SK-N-SH (cell line): ENCODE results near the gene TMEM60. TPM values are rescaled to one million over a fixed set of nuclear protein-coding genes. Genes with fewer than 3 reads are reported as not detected.

Experiments
- CTCF ChIA-PET: fragments of 300-600, 350-600 bp; formaldehyde crosslinking; extraction: SDS; loops from one replicate; lab custom pipeline; 2021; lab: Yijun Ruan, JAX
- POLR2A ChIA-PET: fragments of 350-600 bp; sonication (Branson Sonifier 250); formaldehyde crosslinking; extraction: SDS; loops from one replicate; lab custom pipeline; 2020; ENCODE audit warnings: antibody characterized with exemption, inconsistent platforms; lab: Yijun Ruan, JAX
- DNase-seq: peaks from one replicate; pipeline ENCODE4 v3.0.0; 2012
- H2AFZ ChIP-seq: fragments of 200-600 bp; sonication (generic); 2 replicates; pipeline ENCODE4 v1.8.1; 2016; ENCODE audit warnings: antibody characterized with exemption, mild to moderate bottlenecking, low read depth
- H3F3A ChIP-seq: fragments of 200-600 bp; sonication (generic); replicated peaks from 2 replicates; pipeline ENCODE3; 2016; ENCODE audit warnings: antibody characterized with exemption, mild to moderate bottlenecking; ENCODE audit not compliant: insufficient read depth
- H3K27ac ChIP-seq, 2 experiments: fragments of 200-500 bp in 1 of 2; fragments of 200-600 bp in 1 of 2; sonication (Bioruptor generic) in 1 of 2; sonication (generic), shearing (Covaris generic) in 1 of 2; 2 replicates each; pipeline versions ENCODE4 v1.5.1 to v1.6.1; 2014 to 2016; ENCODE audit warnings: low read depth in 2 of 2, inconsistent platforms in 1 of 2, low read length in 1 of 2, mild to moderate bottlenecking in 1 of 2, mixed read lengths in 1 of 2
- H3K27me3 ChIP-seq: fragments of 200-600 bp; sonication (generic), shearing (Covaris generic); 2 replicates; pipeline ENCODE4 v1.6.1; 2016; ENCODE audit warnings: mixed run types; ENCODE audit not compliant: insufficient read depth
- H3K36me3 ChIP-seq, 2 experiments: fragments of 200-500 bp in 1 of 2; fragments of 200-600 bp in 1 of 2; sonication (Bioruptor generic) in 1 of 2; sonication (generic) in 1 of 2; replicated peaks in 1 of 2; 2 replicates each; pipeline versions ENCODE3 to v1.5.1; 2014 to 2016; ENCODE audit warnings: low read length in 1 of 2, mild to moderate bottlenecking in 1 of 2; ENCODE audit not compliant: insufficient read depth in 2 of 2, control insufficient read depth in 1 of 2
- H3K4me1 ChIP-seq, 2 experiments: fragments of 200-500 bp in 1 of 2; fragments of 200-600 bp in 1 of 2; sonication (Bioruptor generic) in 1 of 2; sonication (generic), shearing (Covaris generic) in 1 of 2; 2 replicates each; pipeline versions ENCODE4 v1.5.1 to v1.6.1; 2014 to 2016; ENCODE audit warnings: low read depth in 1 of 2, low read length in 1 of 2, mixed run types in 1 of 2; ENCODE audit not compliant: insufficient read depth in 2 of 2, control insufficient read depth in 1 of 2
- H3K4me2 ChIP-seq: fragments of 200-600 bp; sonication (generic), shearing (Covaris generic); 2 replicates; pipeline ENCODE4 v1.6.1; 2017; ENCODE audit warnings: mixed run types
- H3K4me3 ChIP-seq, 2 experiments: fragments of 200-500 bp in 1 of 2; fragments of 200-600 bp in 1 of 2; sonication (Bioruptor generic) in 1 of 2; sonication (generic), shearing (Covaris generic) in 1 of 2; 2 replicates each; pipeline versions ENCODE4 v1.5.1 to v1.8.1; 2014 to 2016; ENCODE audit warnings: low read depth in 2 of 2, inconsistent platforms in 1 of 2, low read length in 1 of 2, mild to moderate bottlenecking in 1 of 2, mixed read lengths in 1 of 2, moderate library complexity in 1 of 2
- H3K79me2 ChIP-seq: fragments of 200-600 bp; sonication (generic); 2 replicates; pipeline ENCODE4 v1.8.1; 2017; ENCODE audit warnings: mild to moderate bottlenecking; ENCODE audit not compliant: insufficient read depth
- H3K9ac ChIP-seq: fragments of 200-600 bp; sonication (generic); 2 replicates; pipeline ENCODE4 v1.6.1; 2017; ENCODE audit warnings: mixed run types
- H3K9me2 ChIP-seq: fragments of 200-600 bp; sonication (generic); 2 replicates; pipeline ENCODE4 v1.6.1; 2017; ENCODE audit warnings: mixed run types
- H3K9me3 ChIP-seq: fragments of 200-600 bp; sonication (generic); 2 replicates; pipeline ENCODE4 v1.6.1; 2017; ENCODE audit warnings: mixed run types, mild to moderate bottlenecking, moderate library complexity
- H4K20me1 ChIP-seq: fragments of 200-600 bp; sonication (generic); 2 replicates; pipeline ENCODE4 v1.6.1; 2017; ENCODE audit warnings: mild to moderate bottlenecking, mixed run types; ENCODE audit not compliant: insufficient read depth
- CHD2 ChIP-seq: fragments of 150-350 bp; IDR thresholded peaks from 2 replicates; pipeline ENCODE4 v1.6.1; 2018; ENCODE audit warnings: low read length; ENCODE audit not compliant: partially characterized antibody
- FOSL2 ChIP-seq: IDR thresholded peaks from 2 replicates; pipeline ENCODE4 v1.4.0; 2012; ENCODE audit warnings: low read depth, mild to moderate bottlenecking, moderate library complexity, borderline replicate concordance
- FOXJ3 ChIP-seq: sonication (generic); formaldehyde crosslinking; IDR thresholded peaks from 2 replicates; pipeline ENCODE4 v1.5.1; 2020; ENCODE audit warnings: mild to moderate bottlenecking, missing genetic modification reagents
- GABPA ChIP-seq: IDR thresholded peaks from 2 replicates; pipeline ENCODE4 v1.4.0; 2012; ENCODE audit warnings: low read depth, mild to moderate bottlenecking
- JUND ChIP-seq: IDR thresholded peaks from 2 replicates; pipeline ENCODE4 v1.4.0; 2012
- MEF2A ChIP-seq: IDR thresholded peaks from 2 replicates; pipeline ENCODE4 v1.4.0; 2012; ENCODE audit warnings: low read depth, borderline replicate concordance
- POLR2AphosphoS5 ChIP-seq: IDR thresholded peaks from 2 replicates; pipeline ENCODE4 v1.6.1; 2012; ENCODE audit warnings: low read depth, low read length
- RAD21 ChIP-seq: IDR thresholded peaks from 2 replicates; pipeline ENCODE4 v1.6.1; 2012; ENCODE audit warnings: mild to moderate bottlenecking, low read length
- RXRA ChIP-seq: IDR thresholded peaks from 2 replicates; pipeline ENCODE4 v1.4.0; 2012; ENCODE audit warnings: low read depth, mild to moderate bottlenecking, borderline replicate concordance
- SMC3 ChIP-seq: IDR thresholded peaks from 2 replicates; pipeline ENCODE4 v1.6.1; 2012; ENCODE audit warnings: low read depth, low read length, improper control_type of control experiment
- TCF12 ChIP-seq: IDR thresholded peaks from 2 replicates; pipeline ENCODE4 v1.4.0; 2012
- TEAD4 ChIP-seq: IDR thresholded peaks from 2 replicates; pipeline ENCODE4 v1.4.0; 2012; ENCODE audit warnings: mild to moderate bottlenecking, borderline replicate concordance; ENCODE audit not compliant: insufficient read depth
- YY1 ChIP-seq: IDR thresholded peaks from 2 replicates; pipeline ENCODE4 v1.4.0; 2012; ENCODE audit warnings: low read depth, mild to moderate bottlenecking
- ZBTB33 ChIP-seq: IDR thresholded peaks from 2 replicates; pipeline ENCODE4 v1.4.0; 2012; ENCODE audit warnings: low read depth, borderline replicate concordance
- WGBS: methylation state at CpG from one replicate; pipeline ENCODE4 v1.1.6; 2017; ENCODE audit warnings: low lambda C conversion rate; 5-methylcytosine and 5-hydroxymethylcytosine counted together
- polyA plus RNA-seq, 3 experiments: library from polyadenylated mRNA; depleted of rRNA; stranded (reverse); fragments of >200 nt; gene quantifications; 2 replicates each; pipeline ENCODE4 v1.2.3, GENCODE V29; 2012

Gene TMEM60
- polyA plus RNA-seq, 1 of the 3 experiments (the other 2 are of a cell fraction): 24.8 TPM

GRCh38 chr7:77813180-77813579 is 14.9 kb upstream of the TMEM60 start:
- Histone ChIP-seq H3K27ac (peak overlapping the region in 1 of 2 experiments; percentile 80; a peak in 2 of 4 replicates), H4K20me1 (peaks cover 4% of the 10 kb centered on the region; the same call in 1 of the 2 replicates)
- POLR2A ChIA-PET: interaction anchor here (0.7 kb wide), 1 partner anchor 14 kb away, joined by 3 read pairs; the partner anchor contains the start of genes PHTF2 and TMEM60
- TF ChIP-seq YY1 (no peak), RXRA (no peak), TCF12 (no peak), GABPA (no peak)
- TF ChIP-seq, all 33 proteins: peak for 0
- Histone ChIP-seq H3K4me1 (peaks cover 4 to 14% of the 10 kb centered on the region in 2 experiments; a peak in 2 of 4 replicates), H3K4me3 (no peak overlapping the region), H3K27me3 (no peaks in the 10 kb centered on the region), H3K36me3 (peaks cover 0 to 13% of the 10 kb centered on the region in 2 experiments), H3K79me2 (peaks cover 92% of the 10 kb centered on the region), H3K9me2 (no peaks in the 10 kb centered on the region), H3K9me3 (peaks cover 7% of the 10 kb centered on the region; the same call in 1 of the 2 replicates), H3K9ac (no peak overlapping the region), H3F3A (peaks cover 24% of the 10 kb centered on the region), H2AFZ (no peak overlapping the region), H3K4me2 (no peak overlapping the region)
- no peak for DNase-seq
- 91% methylated on average over 2 of the region's 2 CpGs for WGBS
- CTCF ChIA-PET: interaction anchor here (0.9 to 1.6 kb wide), 3 partner anchors 12 to 19 kb away, joined by 3 read pairs; partner anchors contain the start of genes PHTF2 and TMEM60

GRCh38 chr7:77812290-77812685 is 14.1 kb upstream of the TMEM60 start:
- H3K9ac ChIP-seq: peak overlapping the region; percentile 15; the same call in 1 of the 2 replicates
- peak overlapping the region; percentile 41 for H3K4me2 ChIP-seq
- H3K27ac ChIP-seq: peak overlapping the region; percentile 50 to 80; a peak in 3 of 4 replicates

More at GRCh38 chr7:77812290-77812685, 14.1 kb upstream of the TMEM60 start:
- peaks cover 92% of the 10 kb centered on the region for H3K79me2 ChIP-seq
- peaks cover 15% of the 10 kb centered on the region for H3K9me3 ChIP-seq
- H2AFZ ChIP-seq: no peak overlapping the region
- no peaks in the 10 kb centered on the region for H3K9me2 ChIP-seq
- H3K36me3 ChIP-seq: peaks cover 0 to 8% of the 10 kb centered on the region in 2 experiments
- TF ChIP-seq TEAD4: peak; percentile 2; the same call in 1 of the 2 replicates
- no peak for TF ChIP-seq SMC3
- no peak for TF ChIP-seq ZBTB33
- no peak for TF ChIP-seq GABPA
- TF ChIP-seq FOXJ3 (CRISPR knock-in tag): no peak
- no peak for TF ChIP-seq RAD21
- TF ChIP-seq FOSL2: peak; percentile 90
- no peak for TF ChIP-seq CHD2
- TF ChIP-seq MEF2A: peak; percentile 97
- TF ChIP-seq JUND: peak; percentile 59; the same call in 1 of the 2 replicates
- TF ChIP-seq POLR2AphosphoS5: no peak; the same call in 1 of the 2 replicates
- peaks cover 4 to 14% of the 10 kb centered on the region in 2 experiments; a peak in 2 of 4 replicates for H3K4me1 ChIP-seq
- H3K27me3 ChIP-seq: no peaks in the 10 kb centered on the region
- CTCF ChIA-PET: interaction anchor here (1.0 to 1.2 kb wide), 3 partner anchors 31 to 112 kb away, joined by 3 read pairs; no protein-coding TSS in a partner anchor
- WGBS: 32% methylated on average over 1 of the region's 1 CpG
- H4K20me1 ChIP-seq: peaks cover 4% of the 10 kb centered on the region; the same call in 1 of the 2 replicates
- H3K4me3 ChIP-seq: no peak overlapping the region
- H3F3A ChIP-seq: peaks cover 24% of the 10 kb centered on the region
- POLR2A ChIA-PET: no interaction called here
- DNase-seq: no peak
